GM18870 (cell line): ENCODE data around the gene RAB40C.
"Not testable (repeated sequence)": the region's sequence is repeated elsewhere in the genome, so short reads cannot be mapped to it uniquely, and the experiment has no call there.

Experiments
- ATAC-seq: cut with Tn5 transposase; IDR thresholded peaks from one replicate; pipeline ENCODE4 v1.9.1; 2021; ENCODE audit warnings: moderate library complexity; ENCODE audit not compliant: unreplicated experiment

Gene RAB40C

GRCh38 chr16:588889-589657 lies 793 bp upstream of the RAB40C start:
- ATAC-seq = peak; percentile 72

- ATAC-seq = no peak
Measured at GRCh38 chr16:590188-590814, 435 bp downstream of the RAB40C start.

GRCh38 chr16:590815-591200 lies 942 bp downstream of the RAB40C start:
- no peak for ATAC-seq

GRCh38 chr16:591231-591630 lies 1.4 kb downstream of the RAB40C start:
- no peak for ATAC-seq

- no peak for ATAC-seq
Measured at GRCh38 chr16:591892-592517, 2.1 kb downstream of the RAB40C start.

GRCh38 chr16:592518-593306 lies 2.8 kb downstream of the RAB40C start:
- ATAC-seq = no peak

- ATAC-seq = no peak
Measured at GRCh38 chr16:593406-593805, 3.5 kb downstream of the RAB40C start.

- ATAC-seq = no peak
Measured at GRCh38 chr16:593807-594206, 3.9 kb downstream of the RAB40C start.

GRCh38 chr16:595094-595528 lies 5.2 kb downstream of the RAB40C start:
- ATAC-seq = no peak

GRCh38 chr16:595942-596735 lies 6.3 kb downstream of the RAB40C start:
- ATAC-seq = no peak

- ATAC-seq = no peak
Measured at GRCh38 chr16:596736-597060, 6.8 kb downstream of the RAB40C start.

- ATAC-seq = not testable (repeated sequence)
Measured at GRCh38 chr16:597655-598054, 7.8 kb downstream of the RAB40C start.

- ATAC-seq = no peak
Measured at GRCh38 chr16:598823-599739, 9.2 kb downstream of the RAB40C start.

GRCh38 chr16:600781-601180 lies 10.9 kb downstream of the RAB40C start:
- no peak for ATAC-seq

- no peak for ATAC-seq
Measured at GRCh38 chr16:603933-604332, 14.1 kb downstream of the RAB40C start.

- ATAC-seq = no peak
Measured at GRCh38 chr16:606656-607307, 16.9 kb downstream of the RAB40C start.

- ATAC-seq = no peak
Measured at GRCh38 chr16:608019-608418, 18.2 kb downstream of the RAB40C start.

GRCh38 chr16:609316-609715 lies 19.4 kb downstream of the RAB40C start:
- ATAC-seq = no peak

GRCh38 chr16:609984-610383 lies 20.1 kb downstream of the RAB40C start:
- ATAC-seq = no peak
